ENCODE results near the gene GANAB. TPM values are rescaled to one million over a fixed set of nuclear protein-coding genes. Genes with fewer than 3 reads are reported as not detected.

Gene GANAB
- total and polyA plus RNA-seq, 2 of the 13 experiments (the other 11 are each of a cell fraction or from before 2014, with no cell fraction given): 99.5 to 234 TPM

GRCh38 chr11:62591448-62592145 lies 54.8 kb downstream of the GANAB start, which contains the start of gene TUT1 (continued):
- TF ChIP-seq ZNF503 (CRISPR knock-in tag; IDR thresholded peaks at IDR 0.05): no peak
- peak; percentile 57; the same call in 1 of the 2 replicates for TF ChIP-seq ZNF670 (CRISPR knock-in tag; IDR thresholded peaks at IDR 0.05; ENCODE audit: borderline replicate concordance)
- no peak; the same call in 1 of the 2 replicates for TF ChIP-seq RARA (CRISPR knock-in tag; IDR thresholded peaks at IDR 0.05)
- no peak for TF ChIP-seq KDM1A (CRISPR knock-in tag; IDR thresholded peaks at IDR 0.05)
- TF ChIP-seq ZIK1 (CRISPR knock-in tag; IDR thresholded peaks at IDR 0.05; ENCODE audit: borderline replicate concordance, low read depth): peak; percentile 89; the same call in 1 of the 2 replicates
- peak; percentile 64; the same call in 1 of the 2 replicates for TF ChIP-seq BATF2 (CRISPR knock-in tag; IDR thresholded peaks at IDR 0.05)
- 0 out of 2 replicates have a peak, but pooled peaks have one; percentile 30 for TF ChIP-seq ZNF839 (CRISPR knock-in tag; IDR thresholded peaks at IDR 0.05; ENCODE audit: borderline replicate concordance)
- TF ChIP-seq MIER3 (CRISPR knock-in tag; IDR thresholded peaks at IDR 0.05; ENCODE audit: borderline replicate concordance): peak; percentile 94
- peak; percentile 67 for TF ChIP-seq RXRA (CRISPR knock-in tag; IDR thresholded peaks at IDR 0.05)
- TF ChIP-seq RAD51 (IDR thresholded peaks at IDR 0.05; ENCODE audit: borderline replicate concordance): no peak
- TF ChIP-seq CREM (IDR thresholded peaks at IDR 0.05): peak; percentile 98
- TF ChIP-seq CREM (CRISPR knock-in tag; IDR thresholded peaks at IDR 0.05): peak; percentile 38; the same call in 1 of the 2 replicates
- no peak for TF ChIP-seq ZNF776 (CRISPR knock-in tag; IDR thresholded peaks at IDR 0.05)
- no peak; the same call in 1 of the 2 replicates for TF ChIP-seq GLI4 (CRISPR knock-in tag; IDR thresholded peaks at IDR 0.05; ENCODE audit: borderline replicate concordance)
- TF ChIP-seq ZKSCAN8 (CRISPR knock-in tag; IDR thresholded peaks at IDR 0.05; ENCODE audit: borderline replicate concordance): peak; percentile 66; the same call in 1 of the 2 replicates
- no peak for TF ChIP-seq ZFAT (CRISPR knock-in tag; conservative IDR thresholded peaks at IDR 0.05)
- peak; percentile 54; the same call in 1 of the 2 replicates for TF ChIP-seq SMAD1 (CRISPR knock-in tag; IDR thresholded peaks at IDR 0.05; ENCODE audit: borderline replicate concordance, low read depth)
- no peak for TF ChIP-seq IKZF1 (IDR thresholded peaks at IDR 0.05)
- no peak; the same call in 1 of the 2 replicates for TF ChIP-seq ZNF343 (CRISPR knock-in tag; IDR thresholded peaks at IDR 0.05)
- no peak for TF ChIP-seq ZNF674 (CRISPR knock-in tag; IDR thresholded peaks at IDR 0.05; ENCODE audit: low read depth)
- peak; percentile 95 for TF ChIP-seq HNRNPL (IDR thresholded peaks at IDR 0.05; ENCODE audit: low read depth, low read length)
- no peak for TF ChIP-seq ZNF276 (CRISPR knock-in tag; IDR thresholded peaks at IDR 0.05; ENCODE audit: low read depth)
- no peak for TF ChIP-seq BCLAF1 (IDR thresholded peaks at IDR 0.05)
